ENCODE data around the gene SLC39A6.
"Not testable (repeated sequence)": the region's sequence is repeated elsewhere in the genome, so short reads cannot be mapped to it uniquely, and the experiment has no call there.

SLC39A6 gene

GRCh38 chr18:36129300-36130038, at the start of gene SLC39A6, which contains the start of gene ELP2:
SLC39A6 (minus strand) TSS chr18:36129340; CDS start chr18:36127007, 2,333 bp downstream.
ELP2 (plus strand) TSS chr18:36129899; CDS start chr18:36129934, 35 bp downstream.
- DNase-seq, result peak; percentile 70 to 98 (median 92)

GRCh38 chr18:36177913-36178312, 48.8 kb upstream of the SLC39A6 start:
- DNase-seq, result no peak

GRCh38 chr18:36176711-36177110, 47.6 kb upstream of the SLC39A6 start:
- DNase-seq, result no peak

GRCh38 chr18:36176177-36176584, 47.0 kb upstream of the SLC39A6 start:
- no peak for DNase-seq

GRCh38 chr18:36175481-36175880, 46.3 kb upstream of the SLC39A6 start:
- DNase-seq, result no peak

GRCh38 chr18:36169938-36170337, 40.8 kb upstream of the SLC39A6 start:
- DNase-seq, result no peak

- not testable (repeated sequence) for DNase-seq
Observed at GRCh38 chr18:36168296-36168695, 39.2 kb upstream of the SLC39A6 start.

GRCh38 chr18:36167692-36168218, 38.6 kb upstream of the SLC39A6 start:
- no peak for DNase-seq

GRCh38 chr18:36162981-36163380, 33.8 kb upstream of the SLC39A6 start:
- no peak for DNase-seq

GRCh38 chr18:36160959-36161371, 31.8 kb upstream of the SLC39A6 start:
- DNase-seq, result no peak

GRCh38 chr18:36158266-36158867, 29.2 kb upstream of the SLC39A6 start:
- DNase-seq, result no peak

- DNase-seq, result no peak
Observed at GRCh38 chr18:36157441-36157840, 28.3 kb upstream of the SLC39A6 start.

- no peak for DNase-seq
Observed at GRCh38 chr18:36155851-36156757, 27.0 kb upstream of the SLC39A6 start.

- DNase-seq, result no peak
Observed at GRCh38 chr18:36153771-36154170, 24.6 kb upstream of the SLC39A6 start.

GRCh38 chr18:36153203-36153602, 24.1 kb upstream of the SLC39A6 start:
- DNase-seq, result no peak

GRCh38 chr18:36152781-36153180, 23.6 kb upstream of the SLC39A6 start:
- DNase-seq, result no peak

GRCh38 chr18:36149514-36150289, 20.6 kb upstream of the SLC39A6 start:
- no peak for DNase-seq

- no peak for DNase-seq
Observed at GRCh38 chr18:36143391-36143790, 14.3 kb upstream of the SLC39A6 start.

- DNase-seq, result no peak
Observed at GRCh38 chr18:36142751-36143150, 13.6 kb upstream of the SLC39A6 start.

- no peak for DNase-seq
Observed at GRCh38 chr18:36141576-36141975, 12.4 kb upstream of the SLC39A6 start.

- DNase-seq, result no peak
Observed at GRCh38 chr18:36139245-36139644, 10.1 kb upstream of the SLC39A6 start.

Data from nucleus accumbens (tissue), 56 donors.